Chondrocyte (in vitro differentiated cells): ENCODE measurements around the gene CAD. TPM values are rescaled to one million over a fixed set of nuclear protein-coding genes. Genes with fewer than 3 reads are reported as not detected.

Experiments
- DNase-seq: peaks from one replicate; pipeline ENCODE4 v3.0.0; 2021; ENCODE audit warnings: mixed read lengths, low spot score
- H3K27ac Mint-ChIP-seq: one replicate; pipeline ENCODE4 v1.8.0; 2021; ENCODE audit warnings: mild to moderate bottlenecking, moderate library complexity, mixed read lengths; ENCODE audit not compliant: unreplicated experiment
- H3K27me3 Mint-ChIP-seq: 2 replicates; pipeline ENCODE4 v1.8.0; 2021; ENCODE audit warnings: low read depth, mixed read lengths
- H3K36me3 Mint-ChIP-seq: 2 replicates; pipeline ENCODE4 v1.8.0; 2021; ENCODE audit warnings: low read depth, mixed read lengths
- H3K4me1 Mint-ChIP-seq: 2 replicates; pipeline ENCODE4 v1.8.0; 2021; ENCODE audit warnings: low read depth, mild to moderate bottlenecking, mixed read lengths
- H3K4me3 Mint-ChIP-seq: one replicate; pipeline ENCODE4 v1.8.0; 2021; ENCODE audit warnings: mild to moderate bottlenecking, moderate library complexity, mixed read lengths; ENCODE audit not compliant: unreplicated experiment
- H3K9me3 Mint-ChIP-seq: 2 replicates; pipeline ENCODE4 v1.8.0; 2021; ENCODE audit warnings: low read depth, mixed read lengths
- CTCF ChIP-seq: fragments of 200-600 bp; sonication (generic); IDR thresholded peaks from 2 replicates; pipeline ENCODE4 v1.5.0; 2021; ENCODE audit warnings: antibody characterized with exemption, mild to moderate bottlenecking, moderate library complexity
- total RNA-seq: library from RNA; stranded (reverse); gene quantifications from 3 replicates; pipeline ENCODE4 v1.2.1, GENCODE V29; 2021

CAD gene
- total RNA-seq, 1 donor from 2014 or later, result 55.0 TPM

- no peaks in the 10 kb centered on the region for H3K36me3 Mint-ChIP-seq
- no peaks in the 10 kb centered on the region for H3K9me3 Mint-ChIP-seq
- no peak overlapping the region for H3K27ac Mint-ChIP-seq
- H3K4me3 Mint-ChIP-seq, result no peak overlapping the region
- peak; percentile 91 for DNase-seq
- H3K27me3 Mint-ChIP-seq, result no peaks in the 10 kb centered on the region
- peak; percentile 79 for TF ChIP-seq CTCF
- peaks cover 25% of the 10 kb centered on the region for H3K4me1 Mint-ChIP-seq
Measured at GRCh38 chr2:27249891-27250651, 32.9 kb downstream of the CAD start.

- peak; percentile 55 for DNase-seq
- no peaks in the 10 kb centered on the region for H3K27me3 Mint-ChIP-seq
- H3K36me3 Mint-ChIP-seq, result no peaks in the 10 kb centered on the region
- TF ChIP-seq CTCF, result no peak
- no peaks in the 10 kb centered on the region for H3K9me3 Mint-ChIP-seq
- H3K4me1 Mint-ChIP-seq, result peaks cover 32% of the 10 kb centered on the region
- H3K27ac Mint-ChIP-seq, result no peak overlapping the region
- no peak overlapping the region for H3K4me3 Mint-ChIP-seq
Measured at GRCh38 chr2:27250652-27251379, 33.6 kb downstream of the CAD start.

GRCh38 chr2:27251766-27252165, 34.6 kb downstream of the CAD start:
- H3K27me3 Mint-ChIP-seq, result no peaks in the 10 kb centered on the region
- H3K27ac Mint-ChIP-seq, result no peak overlapping the region
- H3K4me3 Mint-ChIP-seq, result no peak overlapping the region
- H3K4me1 Mint-ChIP-seq, result peaks cover 41% of the 10 kb centered on the region
- no peaks in the 10 kb centered on the region for H3K36me3 Mint-ChIP-seq
- TF ChIP-seq CTCF, result no peak
- DNase-seq, result peak; percentile 57
- H3K9me3 Mint-ChIP-seq, result no peaks in the 10 kb centered on the region

- no peak for DNase-seq
- no peaks in the 10 kb centered on the region for H3K36me3 Mint-ChIP-seq
- peak overlapping the region; percentile 81 for H3K27ac Mint-ChIP-seq
- no peak for TF ChIP-seq CTCF
- H3K4me1 Mint-ChIP-seq, result peaks cover 24% of the 10 kb centered on the region
- no peaks in the 10 kb centered on the region for H3K9me3 Mint-ChIP-seq
- H3K27me3 Mint-ChIP-seq, result peaks cover 12% of the 10 kb centered on the region
- H3K4me3 Mint-ChIP-seq, result no peak overlapping the region
Measured at GRCh38 chr2:27255187-27255586, 38.0 kb downstream of the CAD start.

GRCh38 chr2:27255660-27256059, 38.5 kb downstream of the CAD start:
- peaks cover 24% of the 10 kb centered on the region for H3K4me1 Mint-ChIP-seq
- no peak overlapping the region for H3K4me3 Mint-ChIP-seq
- H3K9me3 Mint-ChIP-seq, result no peaks in the 10 kb centered on the region
- no peak for DNase-seq
- peak; percentile 14 for TF ChIP-seq CTCF
- peaks cover 17% of the 10 kb centered on the region for H3K27me3 Mint-ChIP-seq
- peak overlapping the region; percentile 81 for H3K27ac Mint-ChIP-seq
- peaks cover under 1% of the 10 kb centered on the region for H3K36me3 Mint-ChIP-seq
